GM19438 (cell line): ENCODE data around the gene GSDME.
A peak's percentile ranks its signal among the peaks of the same experiment; 100 is the strongest.

Source experiments
- ATAC-seq: cut with Tn5 transposase; IDR thresholded peaks from one replicate; pipeline ENCODE4 v1.9.1; 2021; ENCODE audit warnings: low read depth; ENCODE audit not compliant: unreplicated experiment

GSDME gene

GRCh38 chr7:24724451-24725190, 32.6 kb downstream of the GSDME start:
- ATAC-seq = no peak

- no peak for ATAC-seq
Observed at GRCh38 chr7:24723178-24723530, 34.1 kb downstream of the GSDME start.

- ATAC-seq = no peak
Observed at GRCh38 chr7:24722386-24723177, 34.7 kb downstream of the GSDME start.

GRCh38 chr7:24721481-24722001, 35.7 kb downstream of the GSDME start:
- no peak for ATAC-seq

GRCh38 chr7:24720283-24720682, 37.0 kb downstream of the GSDME start:
- ATAC-seq = no peak

GRCh38 chr7:24718977-24719491, 38.2 kb downstream of the GSDME start:
- peak; percentile 63 for ATAC-seq

GRCh38 chr7:24718431-24718831, 38.8 kb downstream of the GSDME start:
- no peak for ATAC-seq

- ATAC-seq = no peak
Observed at GRCh38 chr7:24717694-24718320, 39.5 kb downstream of the GSDME start.

- ATAC-seq = no peak
Observed at GRCh38 chr7:24717247-24717622, 40.0 kb downstream of the GSDME start.

GRCh38 chr7:24716480-24717246, 40.6 kb downstream of the GSDME start:
- no peak for ATAC-seq

- peak; percentile 47 for ATAC-seq
Observed at GRCh38 chr7:24715661-24716479, 41.4 kb downstream of the GSDME start.

- peak; percentile 6 for ATAC-seq
Observed at GRCh38 chr7:24715171-24715570, 42.1 kb downstream of the GSDME start.

- ATAC-seq = no peak
Observed at GRCh38 chr7:24714676-24715010, 42.6 kb downstream of the GSDME start.

- no peak for ATAC-seq
Observed at GRCh38 chr7:24713850-24714675, 43.2 kb downstream of the GSDME start.

- ATAC-seq = no peak
Observed at GRCh38 chr7:24713039-24713793, 44.0 kb downstream of the GSDME start.

- no peak for ATAC-seq
Observed at GRCh38 chr7:24709585-24710360, 47.5 kb downstream of the GSDME start.

- ATAC-seq = no peak
Observed at GRCh38 chr7:24709051-24709450, 48.2 kb downstream of the GSDME start.
